Keratinocyte (primary cell): ENCODE data around the gene KRT9. TPM values are rescaled to one million over a fixed set of nuclear protein-coding genes. Genes with fewer than 3 reads are reported as not detected.
"Not testable (repeated sequence)": the region's sequence is repeated elsewhere in the genome, so short reads cannot be mapped to it uniquely, and the experiment has no call there.

Experiments
- DNase-seq: peaks from one replicate; pipeline ENCODE4 v3.0.0-alpha.2; 2011; ENCODE audit warnings: low read depth, missing footprints, low spot score
- FAIRE-seq: peaks from 2 replicates; lab custom pipeline; 2011; peaks lifted over from hg19 to GRCh38; lab: Jason Lieb, UNC
- H2AFZ ChIP-seq: 2 replicates; pipeline ENCODE4 v1.6.0; 2012; ENCODE audit warnings: low read length, control low read depth, inconsistent platforms; ENCODE audit not compliant: control insufficient read depth
- H3K27ac ChIP-seq: 2 replicates; pipeline ENCODE4 v1.5.1; 2011; ENCODE audit warnings: low read length; ENCODE audit not compliant: control insufficient read depth, insufficient read depth
- H3K27me3 ChIP-seq: 3 replicates; pipeline ENCODE4 v1.6.0; 2011; ENCODE audit warnings: low read length; ENCODE audit not compliant: control insufficient read depth, insufficient read depth; ENCODE audit errors: extremely low read depth
- H3K36me3 ChIP-seq, 2 experiments: 2 replicates in 1 of 2; 3 replicates in 1 of 2; pipeline ENCODE4 v1.5.1; 2011; ENCODE audit warnings: low read length in 2 of 2, mild to moderate bottlenecking in 1 of 2; ENCODE audit not compliant: control insufficient read depth in 2 of 2, insufficient read depth in 2 of 2; ENCODE audit errors: extremely low read depth in 1 of 2
- H3K4me1 ChIP-seq: 3 replicates; pipeline ENCODE4 v1.5.1; 2011; ENCODE audit warnings: low read length; ENCODE audit not compliant: control insufficient read depth, insufficient read depth; ENCODE audit errors: extremely low read depth
- H3K4me2 ChIP-seq: 3 replicates; pipeline ENCODE4 v1.6.0; 2011; ENCODE audit warnings: low read depth, low read length; ENCODE audit not compliant: control insufficient read depth, insufficient read depth; ENCODE audit errors: extremely low read depth
- H3K4me3 ChIP-seq, 3 experiments: fragments of 200-600 bp in 1 of 3; sonication (generic) in 1 of 3; 2 replicates in 2 of 3; 3 replicates in 1 of 3; pipeline ENCODE4 v1.5.1; 2011 to 2016; ENCODE audit warnings: low read length in 3 of 3, mild to moderate bottlenecking in 3 of 3, control low read depth in 2 of 3, inconsistent platforms in 1 of 3, low read depth in 1 of 3, mixed read lengths in 1 of 3, mixed run types in 1 of 3, moderate library complexity in 1 of 3; ENCODE audit not compliant: control insufficient read depth in 2 of 3, insufficient read depth in 2 of 3; ENCODE audit errors: extremely low read depth in 1 of 3
- H3K79me2 ChIP-seq: 2 replicates; pipeline ENCODE4 v1.6.0; 2012; ENCODE audit warnings: low read length; ENCODE audit not compliant: control insufficient read depth, insufficient read depth
- H3K9ac ChIP-seq: 3 replicates; pipeline ENCODE4 v1.6.0; 2011; ENCODE audit warnings: low read length; ENCODE audit not compliant: control insufficient read depth, insufficient read depth; ENCODE audit errors: extremely low read depth
- H3K9me1 ChIP-seq: 3 replicates; pipeline ENCODE4 v1.6.0; 2011; ENCODE audit warnings: low read length; ENCODE audit not compliant: control insufficient read depth, insufficient read depth; ENCODE audit errors: extremely low read depth
- H3K9me3 ChIP-seq: 2 replicates; pipeline ENCODE4 v1.5.1; 2012; ENCODE audit warnings: low read depth, low read length; ENCODE audit not compliant: control insufficient read depth
- H4K20me1 ChIP-seq: 3 replicates; pipeline ENCODE4 v1.6.0; 2011; ENCODE audit warnings: low read length; ENCODE audit not compliant: control insufficient read depth, insufficient read depth; ENCODE audit errors: extremely low read depth
- EZH2 ChIP-seq: IDR thresholded peaks from one replicate; pipeline ENCODE4 v1.6.1; 2012; ENCODE audit warnings: inconsistent platforms, mild to moderate bottlenecking, low read length, moderate library complexity
- dilution Hi-C: fragments of 300-500 bp; cut with MboI; formaldehyde crosslinking; loops from one replicate; pipeline ENCODE4 v1.7.0; 2020; ENCODE audit warnings: low sequenced_read_pairs; ENCODE audit not compliant: extremely low pct_ligation_motif_present
- polyA plus RNA-seq, 5 experiments: library from polyadenylated mRNA; depleted of rRNA in 3 of 5; stranded (reverse) in 3 of 5; stranded (forward) in 1 of 5; unstranded in 1 of 5; fragments of >200 nt; gene quantifications; 1 replicate in 1 of 5; 2 replicates in 3 of 5; 3 replicates in 1 of 5; pipeline versions ENCODE4 v1.2.1 to v1.2.3, GENCODE V29; 2011 to 2012; ENCODE audit warnings: missing spikeins in 2 of 5, low read depth in 1 of 5, low replicate concordance in 1 of 5
- TF ChIP-seq, protein P1 (sequence below), 3 experiments: IDR thresholded peaks in 1 of 3; conservative IDR thresholded peaks in 1 of 3; optimal IDR thresholded peaks in 1 of 3; 2 replicates in 2 of 3; 3 replicates in 1 of 3; pipeline versions ENCODE3 to v1.5.1; 2011; ENCODE audit warnings: low read length in 3 of 3, mild to moderate bottlenecking in 3 of 3, moderate library complexity in 2 of 3, control low read depth in 1 of 3, inconsistent platforms in 1 of 3; ENCODE audit not compliant: insufficient read depth in 2 of 3; ENCODE audit errors: extremely low read depth in 1 of 3

Gene KRT9
- polyA plus RNA-seq, 1 donor (not counting 4 experiments of a cell fraction or from before 2014, with no cell fraction given), result 1.6 TPM

DNA sequence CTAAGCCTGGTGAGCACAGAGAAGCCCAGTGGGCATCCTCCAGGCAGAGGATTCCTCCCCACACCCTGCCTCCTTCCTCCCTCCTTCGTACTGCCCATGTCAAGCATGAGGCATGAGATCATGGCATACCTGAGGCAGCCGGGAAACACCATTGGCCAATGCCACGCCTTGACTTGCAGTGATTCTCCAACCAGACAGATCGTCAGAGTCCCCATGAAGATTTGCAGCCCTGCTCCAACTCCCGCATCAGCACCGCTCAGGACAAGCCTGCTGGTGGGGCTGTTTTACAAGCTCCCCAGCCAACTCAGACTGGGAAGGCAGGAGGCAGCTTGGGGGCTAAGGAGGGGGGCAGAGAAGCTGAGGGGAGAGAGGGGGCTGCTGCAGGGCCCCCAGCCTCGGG, 43.6 kb upstream of the KRT9 start:
- FAIRE-seq (peak; percentile 100), DNase-seq (peak; percentile 99)
- Histone ChIP-seq H3K79me2 (no peaks in the 10 kb centered on the region), H3K9me3 (no peaks in the 10 kb centered on the region), H4K20me1 (no peaks in the 10 kb centered on the region), H3K27me3 (no peaks in the 10 kb centered on the region), H3K9ac (peak overlapping the region; percentile 22), H3K27ac (no peak overlapping the region), H3K36me3 (peaks cover 0 to 3% of the 10 kb centered on the region in 2 experiments), H2AFZ (no peak overlapping the region), H3K4me2 (no peak overlapping the region), H3K9me1 (no peaks in the 10 kb centered on the region), H3K4me1 (peaks cover 39% of the 10 kb centered on the region), H3K4me3 (no peak overlapping the region)
- TF ChIP-seq, protein P1, sequence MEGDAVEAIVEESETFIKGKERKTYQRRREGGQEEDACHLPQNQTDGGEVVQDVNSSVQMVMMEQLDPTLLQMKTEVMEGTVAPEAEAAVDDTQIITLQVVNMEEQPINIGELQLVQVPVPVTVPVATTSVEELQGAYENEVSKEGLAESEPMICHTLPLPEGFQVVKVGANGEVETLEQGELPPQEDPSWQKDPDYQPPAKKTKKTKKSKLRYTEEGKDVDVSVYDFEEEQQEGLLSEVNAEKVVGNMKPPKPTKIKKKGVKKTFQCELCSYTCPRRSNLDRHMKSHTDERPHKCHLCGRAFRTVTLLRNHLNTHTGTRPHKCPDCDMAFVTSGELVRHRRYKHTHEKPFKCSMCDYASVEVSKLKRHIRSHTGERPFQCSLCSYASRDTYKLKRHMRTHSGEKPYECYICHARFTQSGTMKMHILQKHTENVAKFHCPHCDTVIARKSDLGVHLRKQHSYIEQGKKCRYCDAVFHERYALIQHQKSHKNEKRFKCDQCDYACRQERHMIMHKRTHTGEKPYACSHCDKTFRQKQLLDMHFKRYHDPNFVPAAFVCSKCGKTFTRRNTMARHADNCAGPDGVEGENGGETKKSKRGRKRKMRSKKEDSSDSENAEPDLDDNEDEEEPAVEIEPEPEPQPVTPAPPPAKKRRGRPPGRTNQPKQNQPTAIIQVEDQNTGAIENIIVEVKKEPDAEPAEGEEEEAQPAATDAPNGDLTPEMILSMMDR (optimal IDR thresholded peaks at IDR 0.05 in 1 of 3, IDR thresholded peaks at IDR 0.05 in 1 of 3, conservative IDR thresholded peaks at IDR 0.05 in 1 of 3; ENCODE audit: extremely low read depth in 1 of 3, insufficient read depth in 2 of 3, low read length in 3 of 3), result peak in 2 of 3 experiments; percentile 8 to 34
- TF ChIP-seq EZH2, result no peak
- dilution Hi-C loops, result no loop called here

DNA sequence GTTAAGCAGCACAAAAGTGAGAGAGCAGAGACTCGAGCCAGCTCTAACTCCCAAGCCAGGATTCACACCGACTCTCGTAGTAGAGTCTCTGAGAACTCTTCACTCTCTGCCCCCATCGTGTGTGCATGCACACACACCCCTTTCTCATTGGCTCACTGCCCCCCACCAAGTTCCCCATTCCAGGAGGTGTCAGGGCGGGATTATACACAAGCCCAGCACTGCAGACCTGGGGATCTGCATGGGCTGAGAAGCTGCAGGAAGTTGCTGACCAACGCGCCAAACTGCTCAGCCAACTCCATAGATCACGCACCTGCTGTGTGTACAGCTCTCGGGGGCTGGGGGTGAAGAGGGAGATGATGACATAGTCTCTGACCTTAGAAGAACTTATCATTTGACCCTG, 42.9 kb upstream of the KRT9 start:
- H3K4me3 ChIP-seq, H3K4me2 ChIP-seq, H4K20me1 ChIP-seq, H3K27me3 ChIP-seq, dilution Hi-C loops, H3K9me3 ChIP-seq, H2AFZ ChIP-seq, FAIRE-seq, DNase-seq, H3K27ac ChIP-seq, H3K79me2 ChIP-seq, H3K9ac ChIP-seq, H3K9me1 ChIP-seq, H3K36me3 ChIP-seq: not testable (repeated sequence)
- peaks cover 39% of the 10 kb centered on the region for H3K4me1 ChIP-seq

DNA sequence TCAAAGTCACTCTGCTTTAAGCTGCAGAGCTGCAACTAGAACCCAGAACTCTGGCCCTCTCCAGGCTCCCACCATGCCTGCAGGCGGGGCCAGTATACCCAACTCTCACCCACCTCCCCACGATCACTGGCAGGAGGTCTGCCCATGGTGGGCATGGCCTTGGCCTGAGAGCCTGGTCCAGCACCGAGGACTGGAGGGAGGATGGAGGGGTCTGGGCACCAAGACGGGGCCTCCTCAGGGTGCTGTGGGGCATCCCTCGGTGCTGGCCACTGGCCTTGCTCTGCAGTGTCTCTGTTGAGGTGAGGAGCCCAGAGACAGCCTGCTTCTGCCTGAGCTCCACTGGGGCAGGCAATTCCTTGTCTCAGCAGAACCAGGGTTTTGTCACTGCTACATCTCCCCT, 42.2 kb upstream of the KRT9 start:
- peaks cover 39% of the 10 kb centered on the region for H3K4me1 ChIP-seq
- H3K79me2 ChIP-seq, result no peaks in the 10 kb centered on the region
- no peak overlapping the region for H3K27ac ChIP-seq
- no peak overlapping the region for H3K4me3 ChIP-seq
- TF ChIP-seq, protein P1 (optimal IDR thresholded peaks at IDR 0.05 in 1 of 3, IDR thresholded peaks at IDR 0.05 in 1 of 3, conservative IDR thresholded peaks at IDR 0.05 in 1 of 3; ENCODE audit: extremely low read depth in 1 of 3, insufficient read depth in 2 of 3, low read length in 3 of 3), result no peak
- TF ChIP-seq EZH2, result no peak
- no peak for DNase-seq
- no peaks in the 10 kb centered on the region for H4K20me1 ChIP-seq
- H3K9ac ChIP-seq, result no peak overlapping the region
- H2AFZ ChIP-seq, result no peak overlapping the region
- H3K9me1 ChIP-seq, result no peaks in the 10 kb centered on the region
- dilution Hi-C loops, result no loop called here
- no peak overlapping the region for H3K4me2 ChIP-seq
- no peak for FAIRE-seq
- H3K27me3 ChIP-seq, result no peaks in the 10 kb centered on the region
- H3K36me3 ChIP-seq, result peaks cover 0 to 4% of the 10 kb centered on the region in 2 experiments
- no peaks in the 10 kb centered on the region for H3K9me3 ChIP-seq
